ENCODE measurements around the gene MED13L. TPM values are rescaled to one million over a fixed set of nuclear protein-coding genes. Genes with fewer than 3 reads are reported as not detected.

MED13L gene
- total RNA-seq, 2 experiments from 2014 or later: 25.7 to 40.1 TPM

DNA sequence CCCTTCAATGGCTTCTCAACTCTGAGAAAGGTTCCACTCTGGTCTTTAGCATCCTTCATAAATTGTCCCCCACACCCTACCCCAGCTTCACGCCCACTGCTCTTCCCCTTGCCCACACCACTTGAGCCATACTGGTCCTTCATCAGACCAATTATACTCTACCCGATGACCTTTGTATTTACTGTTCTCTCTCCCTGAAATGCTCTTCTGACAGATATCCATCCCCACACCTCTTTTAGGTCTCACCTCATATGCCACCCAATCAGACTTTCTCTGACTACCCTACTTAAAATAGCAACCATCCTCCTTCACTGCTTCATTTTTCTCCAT is 135.7 kb downstream of the MED13L start:
- Histone ChIP-seq H3K79me2 (ENCODE audit: insufficient read depth, low read depth, low read length) (no peaks in the 10 kb centered on the region), H3K9me2 (ENCODE audit: insufficient read depth, low read length) (no peaks in the 10 kb centered on the region), H3K9me3 (ENCODE audit: low read length) (no peaks in the 10 kb centered on the region), H3K36me3 (ENCODE audit: insufficient read depth, low read length) (no peaks in the 10 kb centered on the region), H3K27ac (ENCODE audit: low read depth, low read length, poor library complexity, severe bottlenecking) (no peak overlapping the region), H4K20me1 (ENCODE audit: insufficient read depth, low read length) (peaks cover 16% of the 10 kb centered on the region), H3K4me2 (ENCODE audit: low read length) (no peak overlapping the region), H3K4me1 (ENCODE audit: insufficient read depth, low read length, poor library complexity, severe bottlenecking) (peaks cover 8% of the 10 kb centered on the region), H3K4me3 (ENCODE audit: low read depth, low read length, poor library complexity, severe bottlenecking) (no peak overlapping the region), H2AFZ (ENCODE audit: low read length) (no peak overlapping the region)
- intact Hi-C loops (cut with micrococcal nuclease; ENCODE audit: unreplicated experiment): loop anchor here (5.0 kb wide), 1 partner anchor 456 kb away; no protein-coding TSS in a partner anchor
- BruUV-seq (replicated peaks): no TSS peak
- POLR2A ChIA-PET: interaction anchor here (0.6 to 1.4 kb wide), 4 partner anchors 9 to 240 kb away, joined by 3 to 5 read pairs (median 4); no protein-coding TSS in a partner anchor
- no peak for TF ChIP-seq CTCF (conservative IDR thresholded peaks at IDR 0.05; ENCODE audit: low read length)
- no peak for TF ChIP-seq EZH2phosphoT487 (IDR thresholded peaks at IDR 0.05; ENCODE audit: borderline replicate concordance, low read depth, low read length)
- CTCF ChIA-PET (ENCODE audit: unreplicated experiment): no interaction called here
- no peak for DNase-seq (ENCODE audit: low spot score)

- no peaks in the 10 kb centered on the region for H3K36me3 ChIP-seq (ENCODE audit: insufficient read depth, low read length)
- CTCF ChIA-PET (ENCODE audit: unreplicated experiment): no interaction called here
- intact Hi-C loops (cut with micrococcal nuclease; ENCODE audit: unreplicated experiment): loop anchor here (5.0 kb wide), 1 partner anchor 456 kb away; no protein-coding TSS in a partner anchor
- no peaks in the 10 kb centered on the region for H3K79me2 ChIP-seq (ENCODE audit: insufficient read depth, low read depth, low read length)
- no peak overlapping the region for H2AFZ ChIP-seq (ENCODE audit: low read length)
- TF ChIP-seq CTCF (conservative IDR thresholded peaks at IDR 0.05; ENCODE audit: low read length): peak; percentile 64
- TF ChIP-seq EZH2phosphoT487 (IDR thresholded peaks at IDR 0.05; ENCODE audit: borderline replicate concordance, low read depth, low read length): no peak
- H3K4me1 ChIP-seq (ENCODE audit: insufficient read depth, low read length, poor library complexity, severe bottlenecking): peaks cover 8% of the 10 kb centered on the region
- peak; percentile 17 for DNase-seq (ENCODE audit: low spot score)
- H3K4me3 ChIP-seq (ENCODE audit: low read depth, low read length, poor library complexity, severe bottlenecking): no peak overlapping the region
- POLR2A ChIA-PET: interaction anchor here (0.6 to 1.4 kb wide), 7 partner anchors 9 to 241 kb away, joined by 3 to 5 read pairs (median 3); no protein-coding TSS in a partner anchor
- no peak overlapping the region for H3K27ac ChIP-seq (ENCODE audit: low read depth, low read length, poor library complexity, severe bottlenecking)
- H3K9me2 ChIP-seq (ENCODE audit: insufficient read depth, low read length): no peaks in the 10 kb centered on the region
- no TSS peak for BruUV-seq (replicated peaks)
- no peaks in the 10 kb centered on the region for H3K9me3 ChIP-seq (ENCODE audit: low read length)
- H3K4me2 ChIP-seq (ENCODE audit: low read length): no peak overlapping the region
- peaks cover 21% of the 10 kb centered on the region for H4K20me1 ChIP-seq (ENCODE audit: insufficient read depth, low read length)
Observed at GRCh38 chr12:116141110-116141832, 136.2 kb downstream of the MED13L start.

DNA sequence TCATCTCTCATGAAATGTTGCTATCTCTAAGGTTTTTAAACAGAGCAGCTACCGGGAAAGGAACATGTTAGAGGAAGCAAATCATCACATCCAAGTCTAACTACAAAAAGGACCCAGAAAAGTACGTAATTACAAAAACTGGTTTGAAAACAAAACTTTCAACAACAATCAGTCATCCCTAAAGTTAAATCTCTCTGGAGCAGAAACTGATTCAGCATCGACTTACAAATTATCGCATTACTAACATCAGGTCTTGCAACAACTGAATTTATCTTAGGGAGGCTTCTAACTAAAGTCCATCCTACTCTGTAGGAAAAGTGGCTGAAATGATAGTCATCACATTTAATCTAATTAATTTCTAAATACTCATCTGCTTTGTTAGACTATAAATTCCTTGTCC is 137.0 kb downstream of the MED13L start:
- DNase-seq (ENCODE audit: low spot score): no peak
- no peaks in the 10 kb centered on the region for H3K9me3 ChIP-seq (ENCODE audit: low read length)
- no peaks in the 10 kb centered on the region for H3K9me2 ChIP-seq (ENCODE audit: insufficient read depth, low read length)
- peaks cover 23% of the 10 kb centered on the region for H4K20me1 ChIP-seq (ENCODE audit: insufficient read depth, low read length)
- ChIA-PET CTCF (ENCODE audit: unreplicated experiment) (no interaction called here), POLR2A (interaction anchor here (0.6 to 1.4 kb wide), 3 partner anchors 10 to 101 kb away, joined by 3 to 4 read pairs (median 3); no protein-coding TSS in a partner anchor)
- no peaks in the 10 kb centered on the region for H3K79me2 ChIP-seq (ENCODE audit: insufficient read depth, low read depth, low read length)
- no peak overlapping the region for H3K27ac ChIP-seq (ENCODE audit: low read depth, low read length, poor library complexity, severe bottlenecking)
- no peaks in the 10 kb centered on the region for H3K36me3 ChIP-seq (ENCODE audit: insufficient read depth, low read length)
- intact Hi-C loops (cut with micrococcal nuclease; ENCODE audit: unreplicated experiment): loop anchor here (5.0 kb wide), 1 partner anchor 457 kb away; no protein-coding TSS in a partner anchor
- TF ChIP-seq CTCF (conservative IDR thresholded peaks at IDR 0.05; ENCODE audit: low read length) (no peak), EZH2phosphoT487 (IDR thresholded peaks at IDR 0.05; ENCODE audit: borderline replicate concordance, low read depth, low read length) (no peak)
- H3K4me3 ChIP-seq (ENCODE audit: low read depth, low read length, poor library complexity, severe bottlenecking): no peak overlapping the region
- H3K4me2 ChIP-seq (ENCODE audit: low read length): no peak overlapping the region
- peaks cover 8% of the 10 kb centered on the region for H3K4me1 ChIP-seq (ENCODE audit: insufficient read depth, low read length, poor library complexity, severe bottlenecking)
- no peak overlapping the region for H2AFZ ChIP-seq (ENCODE audit: low read length)
- BruUV-seq (replicated peaks): no TSS peak

All from OCI-LY7 (cell line).